ENCODE data around the gene CHURC1. TPM values are rescaled to one million over a fixed set of nuclear protein-coding genes. Genes with fewer than 3 reads are reported as not detected.

Gene CHURC1
- total and polyA plus RNA-seq, 2 of the 8 experiments (the other 6 are each of a cell fraction or from before 2014, with no cell fraction given), result 50.2 to 59.3 TPM

DNA sequence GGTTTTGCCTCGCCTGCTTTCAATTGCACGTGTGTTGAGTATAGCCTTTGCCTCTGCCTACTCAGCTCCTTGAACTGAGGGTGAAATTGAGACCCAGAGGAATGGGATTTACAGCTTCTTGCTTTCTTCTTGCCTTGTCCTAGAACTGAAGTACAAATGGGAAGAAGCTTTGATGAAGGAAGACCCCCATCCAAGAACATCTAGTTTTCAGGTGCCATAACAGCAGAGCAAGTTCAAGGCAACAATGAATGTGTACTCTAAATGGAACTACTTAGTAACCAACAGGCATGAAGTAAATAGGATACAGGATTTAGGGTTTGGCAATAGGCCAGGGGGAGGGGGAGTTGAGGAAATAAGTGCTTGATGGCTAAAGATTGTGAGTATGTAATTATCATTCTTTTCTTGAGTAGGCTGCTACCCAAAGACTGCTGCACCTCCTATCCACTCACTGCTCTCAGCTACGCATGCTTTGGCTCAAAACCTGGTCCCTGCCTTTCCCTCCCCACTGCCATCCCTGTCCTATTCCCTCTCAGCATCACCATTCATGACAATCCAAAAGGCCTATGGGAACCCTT lies 26.2 kb downstream of the CHURC1 start:
- Histone ChIP-seq H2BK20ac (ENCODE audit: low read length) (no peak overlapping the region), H3K4me3 (ENCODE audit: extremely low read depth in 1 of 4, insufficient read depth in 2 of 4, low read depth in 3 of 4, low read length in 4 of 4) (no peak overlapping the region), H4K5ac (ENCODE audit: insufficient read length, low read depth, low read length) (no peak overlapping the region), H3K4me2 (ENCODE audit: insufficient read depth in 1 of 2, low read depth in 2 of 2, low read length in 2 of 2) (no peak overlapping the region), H3K36me3 (ENCODE audit: control insufficient read depth in 2 of 4, insufficient read depth in 4 of 4, low read length in 3 of 4) (0 out of 8 replicates have a peak, but pooled peaks cover 0 to 4% (median 0%) of the 10 kb centered on the region in 4 experiments), H3K79me2 (ENCODE audit: control insufficient read depth in 1 of 2, insufficient read depth in 2 of 2, low read length in 2 of 2) (no peaks in the 10 kb centered on the region), H3K9me3 (ENCODE audit: insufficient read depth in 2 of 2, low read depth in 1 of 2, low read length in 1 of 2) (no peaks in the 10 kb centered on the region), H4K8ac (ENCODE audit: extremely low read depth, insufficient read depth, low read length) (no peak overlapping the region), H4K20me1 (replicated peaks in 1 of 2; ENCODE audit: control insufficient read depth in 1 of 2, insufficient read depth in 2 of 2, low read length in 2 of 2) (no peaks in the 10 kb centered on the region), H3K23ac (ENCODE audit: insufficient read length) (no peak overlapping the region), H3K4ac (replicated peaks; ENCODE audit: insufficient read length, low read depth, low read length) (no peak overlapping the region), H2BK5ac (ENCODE audit: low read depth, low read length) (no peak overlapping the region), H4K91ac (replicated peaks; ENCODE audit: insufficient read length, low read length) (no peak overlapping the region), H3K27me3 (replicated peaks in 1 of 4; ENCODE audit: control insufficient read depth in 3 of 4, extremely low read depth in 1 of 4, insufficient read depth in 3 of 4, low read length in 3 of 4) (no peaks in the 10 kb centered on the region), H3K56ac (replicated peaks; ENCODE audit: insufficient read length, low read depth, low read length) (no peak overlapping the region), H2BK15ac (ENCODE audit: low read length) (no peak overlapping the region), H2AFZ (ENCODE audit: low read length) (no peak overlapping the region), H2BK120ac (replicated peaks; ENCODE audit: low read depth, low read length) (no peak overlapping the region), H2AK5ac (ENCODE audit: low read depth, low read length) (no peak overlapping the region), H3K27ac (ENCODE audit: low read depth, low read length) (no peak overlapping the region), H3K14ac (ENCODE audit: insufficient read length) (no peak overlapping the region), H3K23me2 (ENCODE audit: low read depth, low read length) (no peaks in the 10 kb centered on the region; the same call in 1 of the 2 replicates), H3K18ac (ENCODE audit: extremely low read depth, low read length) (no peak overlapping the region), H2BK12ac (ENCODE audit: low read depth, low read length) (no peak overlapping the region), H3K79me1 (ENCODE audit: low read depth, low read length) (no peaks in the 10 kb centered on the region; the same call in 1 of the 2 replicates), H3K4me1 (replicated peaks in 1 of 4; ENCODE audit: control insufficient read depth in 3 of 4, insufficient read depth in 4 of 4, low read length in 3 of 4) (peaks cover 0 to 8% (median 2%) of the 10 kb centered on the region in 4 experiments; a peak in 4 of 7 replicates), H3K9ac (replicated peaks in 1 of 4; ENCODE audit: extremely low read depth in 1 of 4, low read depth in 3 of 4, low read length in 3 of 4) (no peak overlapping the region; a peak in 1 of 7 replicates)
- CTCF ChIA-PET (ENCODE audit: partially characterized antibody), result interaction anchor here (1.0 to 2.5 kb wide), 7 partner anchors 13 to 168 kb away, joined by 3 to 10 read pairs (median 5); no protein-coding TSS in a partner anchor
- WGBS, 2 experiments (ENCODE audit: extremely low coverage in 1 of 2, insufficient coverage in 1 of 2, insufficient read length in 1 of 2, insufficient replicate concordance in 2 of 2, low coverage in 1 of 2, low lambda C conversion rate in 2 of 2, missing lambda C conversion rate in 1 of 2), result 90% methylated on average over 3 of the region's 3 CpGs; no CpG with 5 or more reads in 1 of the 2 experiments
- DNase-seq (ENCODE audit: low read depth in 1 of 2, low spot score in 2 of 2) (no peak), FAIRE-seq (no peak)
- POLR2A ChIA-PET (ENCODE audit: partially characterized antibody), result interaction anchor here (1.3 to 1.8 kb wide), 3 partner anchors 12 to 16 kb away, joined by 3 to 5 read pairs (median 5); no protein-coding TSS in a partner anchor
- TF ChIP-seq MAFK (IDR thresholded peaks at IDR 0.05; ENCODE audit: low read depth, low read length) (no peak), CTBP2 (IDR thresholded peaks at IDR 0.05; ENCODE audit: borderline replicate concordance, insufficient read depth, insufficient read length, low read length) (no peak)
